GM19099 (cell line): ENCODE results near the gene CFL1.
A peak's percentile ranks its signal among the peaks of the same experiment; 100 is the strongest.

Experiments
- POLR2A ChIP-seq: IDR thresholded peaks from 3 replicates; pipeline ENCODE4 v1.6.1; 2011; ENCODE audit warnings: low read depth; ENCODE audit not compliant: insufficient read length; ENCODE audit errors: extremely low read depth

Gene CFL1

DNA sequence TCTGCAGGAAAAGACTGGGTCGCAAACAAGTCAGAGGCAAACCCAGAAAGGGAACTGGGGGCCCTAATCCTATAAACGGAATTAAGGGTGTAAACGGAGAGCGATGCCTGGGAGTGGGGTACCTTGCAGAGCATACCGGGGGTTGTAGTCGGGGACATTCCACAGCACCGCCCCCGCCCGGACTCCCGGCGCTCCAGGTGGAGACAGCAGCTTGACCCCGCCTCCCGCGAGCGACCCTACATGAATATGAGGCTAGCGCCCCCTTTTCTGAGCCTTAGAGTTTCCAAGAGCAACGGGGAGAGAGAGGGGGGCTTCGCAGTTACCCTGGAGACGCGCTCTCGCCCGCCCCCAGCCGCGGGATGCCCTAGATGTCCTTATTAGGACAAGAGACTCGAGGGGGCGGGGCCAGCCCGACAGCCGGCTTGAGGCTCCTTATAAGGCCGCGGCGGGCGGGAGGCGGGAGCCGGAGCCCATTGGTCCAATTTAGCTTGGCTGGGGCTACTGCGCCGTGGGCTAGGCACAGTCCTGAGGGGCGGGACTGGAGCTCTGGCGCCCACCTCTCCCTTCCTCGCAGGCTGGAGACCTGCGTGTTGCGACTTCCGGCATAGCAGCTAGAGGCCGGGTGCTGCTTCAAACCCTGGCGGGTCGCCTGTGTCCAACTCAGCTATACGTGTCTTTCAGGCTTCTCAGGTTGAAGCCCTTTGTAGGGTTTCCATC is 1.3 kb upstream of the CFL1 start:
- TF ChIP-seq POLR2A: peak; percentile 94

DNA sequence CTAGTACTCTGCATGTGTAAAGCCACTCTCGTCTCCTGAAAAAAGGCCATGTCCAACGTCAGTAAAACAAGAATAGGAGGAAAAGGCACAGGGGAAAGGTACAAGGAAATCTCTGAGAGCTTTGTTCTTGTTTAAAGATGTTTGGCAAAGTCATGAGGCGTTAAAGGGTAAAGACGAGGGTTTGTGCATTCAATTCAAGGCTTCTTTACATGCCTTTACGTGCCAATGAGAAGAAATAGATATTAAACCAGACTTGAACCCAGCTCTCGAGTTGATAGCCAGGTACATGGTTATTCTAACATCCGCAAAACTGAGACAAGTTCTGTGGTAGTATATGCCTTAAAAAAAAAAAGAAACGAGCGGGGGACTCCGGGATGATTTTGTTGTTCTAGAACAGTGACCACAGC is 704 bp upstream of the CFL1 start:
- TF ChIP-seq POLR2A: no peak

DNA sequence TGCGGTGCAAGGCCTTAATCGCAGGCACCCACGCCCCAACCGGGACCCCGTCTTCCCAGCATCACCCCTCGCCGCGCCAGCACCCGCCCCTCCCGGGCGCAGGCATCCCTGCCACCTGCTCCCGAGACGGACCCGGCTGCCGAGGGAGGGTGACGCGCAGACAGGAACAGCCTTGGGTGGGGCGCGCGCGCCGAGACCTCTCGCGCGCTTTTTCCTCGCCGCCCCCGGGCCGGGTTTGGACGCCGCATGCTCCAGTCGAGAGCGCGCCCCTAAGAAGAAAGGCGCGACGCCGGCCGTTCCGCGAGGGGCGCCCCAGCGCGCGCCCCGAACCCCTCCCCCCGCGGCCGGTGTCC is 504 bp downstream of the CFL1 start:
- no peak for TF ChIP-seq POLR2A

DNA sequence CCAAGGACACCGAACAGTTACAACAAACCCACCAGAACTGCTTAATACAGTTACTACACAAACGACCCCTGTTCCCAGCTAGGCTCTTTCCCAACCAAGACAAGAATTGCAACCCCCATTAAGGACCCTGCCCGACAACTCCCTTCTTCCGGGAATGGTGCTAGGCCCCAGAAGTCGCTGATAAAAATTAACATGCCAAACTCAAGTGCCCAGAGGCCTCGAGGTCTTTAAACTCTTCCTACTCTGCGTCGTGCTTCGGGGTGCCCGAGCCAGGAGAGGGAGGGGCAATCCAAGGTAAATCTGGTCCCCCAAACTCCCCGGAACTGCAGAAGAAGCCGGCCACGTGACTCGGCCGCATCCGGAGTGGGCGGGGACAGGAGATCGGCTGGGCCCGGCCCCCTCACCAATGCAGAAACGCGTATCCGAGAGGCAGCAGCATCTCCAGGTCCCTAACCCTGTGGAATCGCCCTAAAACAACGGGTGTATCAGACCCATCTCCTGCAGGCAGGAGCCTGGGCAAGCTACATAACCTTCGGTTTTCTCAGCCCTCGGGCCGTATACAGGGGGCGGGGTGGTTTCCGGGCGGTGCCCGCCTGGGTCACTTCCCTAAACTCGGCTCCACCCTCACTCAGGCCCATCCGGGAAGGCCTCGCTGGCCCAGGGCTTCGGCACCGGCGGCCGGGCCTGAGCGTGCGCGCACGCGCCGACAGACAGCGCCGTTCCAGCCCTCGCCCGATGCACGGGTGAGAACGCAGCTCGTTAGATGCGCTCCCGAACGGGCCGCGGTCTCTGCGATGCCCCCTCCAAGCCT is 1.1 kb downstream of the CFL1 start:
- TF ChIP-seq POLR2A: peak; percentile 60

DNA sequence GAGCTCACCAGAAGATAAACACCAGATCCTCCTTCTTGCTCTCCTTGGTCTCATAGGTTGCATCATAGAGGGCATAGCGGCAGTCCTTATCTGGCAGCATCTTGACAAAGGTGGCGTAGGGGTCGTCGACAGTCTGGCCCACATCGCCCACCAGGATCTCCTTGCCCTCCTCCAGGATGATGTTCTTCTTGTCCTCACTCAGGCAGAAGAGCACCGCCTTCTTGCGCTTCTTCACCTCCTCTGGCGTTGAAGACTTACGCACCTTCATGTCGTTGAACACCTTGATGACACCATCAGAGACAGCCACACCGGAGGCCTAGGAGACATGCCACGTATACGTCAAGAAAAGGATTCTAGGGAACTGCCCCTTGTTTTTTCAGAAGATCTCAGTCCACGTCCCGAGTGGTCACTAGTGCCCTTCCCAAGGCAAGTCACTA is 2.0 kb downstream of the CFL1 start:
- TF ChIP-seq POLR2A: no peak

DNA sequence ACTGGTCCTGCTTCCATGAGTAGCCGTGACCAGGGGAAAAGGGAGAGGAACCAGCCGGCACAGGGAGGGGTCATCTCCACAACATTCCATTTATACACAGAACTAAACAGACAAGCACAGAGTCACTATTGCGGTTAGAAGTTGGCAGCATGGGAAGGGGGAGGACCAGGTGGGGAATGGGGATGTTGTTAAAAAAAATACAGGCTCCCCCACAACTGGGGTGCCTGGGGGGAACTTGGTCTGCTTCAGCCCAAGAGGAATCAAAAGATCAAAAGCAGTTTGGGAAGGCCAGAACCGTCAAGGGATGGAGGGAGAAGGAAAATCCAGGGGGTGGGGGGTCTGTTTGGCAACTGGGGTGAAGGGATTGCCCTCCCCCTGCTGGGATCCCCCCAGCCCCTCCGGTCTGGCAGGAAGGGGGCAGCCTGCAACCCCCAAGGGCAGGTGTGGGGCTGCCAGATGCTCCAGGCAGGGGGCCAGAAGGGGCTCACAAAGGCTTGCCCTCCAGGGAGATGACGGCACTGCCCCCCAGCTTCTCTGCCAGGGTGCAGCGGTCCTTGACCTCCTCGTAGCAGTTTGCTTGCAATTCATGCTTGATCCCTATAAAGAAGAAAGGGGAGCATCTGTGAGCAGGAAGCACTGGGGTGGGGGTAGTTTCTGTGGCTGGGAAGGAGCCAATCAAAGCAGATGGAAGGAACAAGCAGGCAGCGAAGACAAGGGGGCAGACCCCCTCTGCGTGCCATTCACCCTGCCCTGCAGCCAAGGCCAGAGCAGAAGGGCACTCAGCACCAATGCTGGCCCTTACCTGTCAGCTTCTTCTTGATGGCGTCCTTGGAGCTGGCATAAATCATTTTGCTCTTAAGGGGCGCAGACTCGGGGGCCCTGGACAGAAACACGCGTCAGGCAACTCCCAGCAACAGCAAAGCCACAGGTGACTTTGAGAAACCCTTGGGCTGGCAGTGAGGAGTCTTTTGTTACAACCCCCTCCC is 2.8 kb downstream of the CFL1 start:
- no peak for TF ChIP-seq POLR2A

DNA sequence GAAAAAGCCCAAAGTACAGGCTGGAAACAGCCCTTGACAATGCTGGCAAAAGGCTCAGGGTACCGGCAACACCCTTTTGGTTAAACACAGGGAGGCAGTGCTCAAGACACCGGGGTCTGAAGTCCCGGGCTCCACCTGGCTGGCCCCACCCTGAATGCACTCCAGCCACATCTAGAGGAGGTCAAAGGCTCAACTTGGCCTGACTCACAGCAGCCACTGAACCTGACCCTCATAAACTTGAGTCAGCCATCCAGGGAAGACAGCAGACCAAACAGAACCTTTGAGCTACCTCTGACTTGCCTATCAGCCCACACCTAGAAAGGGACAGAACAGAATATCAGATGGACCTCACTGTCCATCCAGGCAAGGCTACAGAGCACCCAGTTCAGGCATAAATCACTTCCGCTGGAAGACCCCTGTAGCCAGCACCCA is 3.8 kb downstream of the CFL1 start:
- TF ChIP-seq POLR2A: no peak

DNA sequence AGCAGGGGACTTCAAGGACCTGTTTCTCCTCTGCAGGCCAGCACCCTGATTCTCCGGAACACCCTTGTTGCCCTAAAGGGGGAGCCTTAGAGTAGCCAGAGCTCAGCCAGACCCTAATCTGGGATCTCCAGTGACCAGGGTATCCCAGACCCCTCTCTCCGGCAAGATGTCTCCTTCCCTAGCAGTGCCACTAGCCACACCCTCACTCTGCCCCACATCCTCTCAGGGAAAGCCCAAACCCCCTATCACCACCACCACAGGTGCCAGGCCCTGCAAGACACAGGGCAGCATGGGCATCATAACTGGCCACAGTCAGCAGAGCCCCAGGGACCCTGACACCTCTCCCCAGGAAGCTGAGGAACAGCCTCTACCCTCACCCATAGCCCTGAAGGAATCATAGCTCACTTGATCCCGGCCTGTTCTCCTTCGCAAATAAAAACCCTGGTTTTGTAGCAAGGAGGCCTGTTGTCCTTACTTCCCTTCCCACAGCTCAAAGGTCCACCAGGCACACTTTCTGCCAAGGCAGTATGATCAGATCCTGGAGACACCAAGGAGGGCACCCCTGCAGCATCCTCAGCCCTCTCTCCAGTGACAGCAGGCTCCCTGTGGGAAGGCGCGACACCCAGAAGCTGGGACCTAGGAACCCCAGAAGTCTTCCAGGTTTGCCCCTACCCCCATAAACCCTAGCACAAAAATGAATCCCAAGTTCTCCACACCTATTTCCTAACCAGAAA is 4.6 kb downstream of the CFL1 start:
- peak; percentile 5 for TF ChIP-seq POLR2A

DNA sequence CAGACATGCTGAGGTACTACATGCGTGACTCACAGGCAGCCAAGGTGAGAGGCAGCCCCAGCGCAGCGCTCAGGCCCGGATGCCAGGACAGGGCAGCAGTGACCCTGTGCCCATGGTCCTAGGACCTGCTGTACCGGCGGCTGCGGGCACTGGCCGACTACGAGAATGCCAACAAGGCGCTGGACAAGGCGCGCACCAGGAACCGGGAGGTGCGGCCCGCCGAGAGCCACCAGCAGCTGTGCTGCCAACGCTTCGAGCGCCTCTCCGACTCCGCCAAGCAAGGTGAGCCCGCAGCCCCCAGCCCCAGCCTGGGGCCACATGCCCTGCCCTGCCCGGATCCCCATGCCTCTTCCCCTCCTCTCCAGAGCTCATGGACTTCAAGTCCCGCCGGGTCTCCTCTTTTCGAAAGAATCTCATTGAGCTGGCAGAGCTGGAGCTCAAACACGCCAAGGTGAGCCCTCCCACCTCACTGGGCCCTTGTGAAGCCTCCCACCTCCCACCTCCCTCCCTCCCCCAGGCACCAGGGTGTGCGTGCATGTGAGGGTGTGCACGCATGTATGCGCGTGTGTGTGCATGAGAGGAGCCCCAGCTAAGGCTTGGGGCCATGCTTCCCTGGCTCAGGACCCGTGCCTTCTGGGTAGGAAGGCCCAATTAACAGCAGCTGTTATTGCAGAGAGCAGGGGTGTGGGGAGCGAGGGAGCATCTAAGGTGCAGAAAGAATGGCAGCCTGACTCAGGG is 5.3 kb downstream of the CFL1 start:
- peak; percentile 33 for TF ChIP-seq POLR2A

DNA sequence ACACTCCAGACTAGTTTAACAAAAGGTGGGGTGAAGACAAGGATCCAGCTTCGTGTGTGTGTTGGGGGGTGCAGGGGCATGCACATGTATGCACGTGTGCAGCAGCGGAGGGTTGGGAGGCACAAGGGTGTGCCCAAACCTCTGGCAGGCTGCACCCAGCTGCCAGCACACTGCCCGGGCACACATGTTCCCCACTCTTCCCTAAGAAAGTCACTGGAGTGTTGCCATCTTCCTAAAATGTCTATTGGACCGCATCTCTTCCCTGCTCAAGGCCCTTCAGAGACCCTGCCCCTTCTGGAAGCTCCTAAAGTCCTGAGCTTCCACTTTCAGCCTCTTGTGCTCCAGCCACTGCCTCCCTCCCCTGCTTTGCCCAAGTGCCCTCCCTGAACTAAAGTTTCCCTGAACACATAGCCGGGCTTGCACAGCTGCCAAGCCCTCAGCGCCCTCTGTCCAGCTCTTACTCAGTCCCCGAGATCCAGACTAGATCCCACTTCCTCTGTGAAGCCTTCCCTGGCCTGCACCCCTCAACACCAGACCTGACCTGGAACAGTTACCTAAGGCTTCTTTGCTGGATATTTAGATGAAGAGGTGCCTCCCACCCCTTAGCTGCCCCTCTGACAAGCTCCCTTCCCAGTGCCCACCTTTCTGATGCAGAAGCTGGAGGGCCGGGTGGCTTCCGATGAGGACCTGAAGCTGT is 6.0 kb downstream of the CFL1 start:
- TF ChIP-seq POLR2A: peak; percentile 28

DNA sequence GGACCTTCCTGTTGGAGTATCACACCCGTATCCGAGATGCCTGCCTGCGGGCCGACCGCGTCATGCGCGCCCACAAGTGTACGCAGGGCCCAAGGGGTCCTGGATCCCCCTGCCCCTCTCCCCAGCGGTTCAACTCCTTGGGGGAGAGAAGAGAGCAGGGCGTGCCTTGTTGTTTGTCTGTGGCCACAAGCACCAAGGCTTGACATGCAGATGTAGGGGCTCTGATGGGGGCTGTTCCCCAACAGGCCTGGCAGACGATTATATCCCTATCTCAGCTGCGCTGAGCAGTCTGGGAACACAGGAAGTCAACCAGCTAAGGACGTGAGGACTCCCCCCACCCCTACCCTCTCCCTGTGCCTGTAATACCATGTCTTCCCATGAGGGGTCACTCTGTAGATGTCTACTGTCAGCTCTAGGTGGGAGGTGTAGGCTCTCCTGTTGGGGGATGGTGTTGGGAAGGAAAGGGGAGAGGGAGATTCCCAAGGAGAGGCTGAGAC is 6.8 kb downstream of the CFL1 start:
- TF ChIP-seq POLR2A: peak; percentile 20

DNA sequence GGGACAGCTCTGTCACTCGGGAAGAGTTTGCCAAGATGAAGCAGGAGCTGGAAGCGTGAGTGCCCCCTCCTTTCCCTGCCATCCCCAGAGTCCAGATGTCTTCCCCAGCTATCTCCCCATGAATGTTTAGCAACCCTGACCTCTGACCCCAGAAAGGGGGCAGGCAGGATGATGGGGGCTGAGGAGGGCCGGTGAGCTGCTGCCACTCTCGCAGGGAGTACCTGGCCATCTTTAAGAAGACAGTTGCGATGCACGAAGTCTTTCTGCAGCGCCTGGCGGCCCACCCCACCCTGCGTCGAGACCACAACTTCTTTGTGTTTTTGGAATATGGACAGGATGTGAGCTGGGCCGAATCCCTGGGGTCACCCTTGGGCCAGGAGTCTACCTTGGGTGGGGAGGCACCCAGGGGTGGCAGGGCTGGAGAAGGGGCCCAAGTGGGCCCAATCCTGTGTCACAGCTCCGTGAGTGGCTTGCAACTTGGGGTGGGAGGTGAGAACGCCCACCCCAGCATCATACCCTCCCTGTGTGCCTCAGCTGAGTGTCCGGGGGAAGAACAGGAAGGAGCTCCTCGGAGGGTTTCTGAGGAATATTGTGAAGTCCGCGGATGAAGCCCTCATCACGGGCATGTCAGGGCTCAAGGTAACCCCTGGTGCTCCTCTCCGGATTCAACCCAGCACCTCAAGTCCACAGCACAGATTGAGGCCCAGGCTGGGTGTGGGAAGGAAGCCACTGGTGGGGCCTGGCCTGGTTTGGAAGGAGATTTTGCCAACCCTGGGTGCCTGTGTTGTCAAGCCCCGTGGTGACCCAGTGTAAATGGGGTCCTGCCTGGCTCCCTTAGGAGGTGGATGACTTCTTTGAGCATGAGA is 7.5 kb downstream of the CFL1 start:
- TF ChIP-seq POLR2A: no peak
